GM12872 (cell line): ENCODE results near the gene RASGRP1.

ENCODE experiments used
- CTCF ChIP-seq: IDR thresholded peaks from 3 replicates; pipeline ENCODE4 v1.5.1; 2011; ENCODE audit warnings: low read depth, mild to moderate bottlenecking, low read length, moderate library complexity; ENCODE audit not compliant: insufficient read depth

Gene RASGRP1

GRCh38 chr15:38525489-38525888 is 39.1 kb downstream of the RASGRP1 start:
- TF ChIP-seq CTCF: no peak

- no peak for TF ChIP-seq CTCF
These were observed 40.5 kb downstream of the RASGRP1 start for GRCh38 chr15:38524156-38524555.

- no peak for TF ChIP-seq CTCF
These were observed 41.7 kb downstream of the RASGRP1 start for GRCh38 chr15:38522922-38523321.

GRCh38 chr15:38521316-38521715 is 43.3 kb downstream of the RASGRP1 start:
- no peak for TF ChIP-seq CTCF

GRCh38 chr15:38520035-38520434 is 44.6 kb downstream of the RASGRP1 start:
- TF ChIP-seq CTCF: no peak

- TF ChIP-seq CTCF: no peak
These were observed 46.5 kb downstream of the RASGRP1 start for GRCh38 chr15:38518084-38518483.

DNA sequence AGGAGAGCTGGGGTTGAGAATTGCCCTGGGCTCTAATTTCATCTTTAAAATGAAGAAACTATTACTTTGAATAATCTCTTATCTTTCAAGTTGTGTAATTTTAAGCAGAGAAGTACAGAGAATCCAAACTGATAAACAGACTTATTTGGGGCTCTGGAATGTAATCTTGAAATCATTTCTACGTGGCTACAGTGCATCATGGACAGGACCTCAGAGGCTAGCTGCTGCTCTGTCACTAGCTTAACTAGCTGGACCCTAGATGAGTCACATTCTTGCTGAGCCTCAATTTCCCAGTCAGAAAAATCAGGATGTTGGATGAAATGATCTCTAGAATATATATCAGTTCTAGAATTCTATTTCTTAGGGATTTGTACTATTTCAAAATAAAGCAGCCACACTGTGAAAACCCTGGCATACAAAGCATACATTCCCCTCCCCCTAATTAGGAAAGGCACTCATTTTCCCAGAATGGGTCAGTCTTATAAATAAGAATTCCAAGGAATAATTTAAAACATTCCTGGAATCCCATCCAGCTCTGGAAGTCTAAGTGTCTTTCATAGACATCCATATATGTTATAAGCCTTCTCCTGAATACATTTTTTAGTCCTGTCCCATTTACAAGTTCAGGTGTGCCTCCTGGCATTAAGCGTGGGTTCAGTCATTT is 47.2 kb downstream of the RASGRP1 start:
- no peak for TF ChIP-seq CTCF

DNA sequence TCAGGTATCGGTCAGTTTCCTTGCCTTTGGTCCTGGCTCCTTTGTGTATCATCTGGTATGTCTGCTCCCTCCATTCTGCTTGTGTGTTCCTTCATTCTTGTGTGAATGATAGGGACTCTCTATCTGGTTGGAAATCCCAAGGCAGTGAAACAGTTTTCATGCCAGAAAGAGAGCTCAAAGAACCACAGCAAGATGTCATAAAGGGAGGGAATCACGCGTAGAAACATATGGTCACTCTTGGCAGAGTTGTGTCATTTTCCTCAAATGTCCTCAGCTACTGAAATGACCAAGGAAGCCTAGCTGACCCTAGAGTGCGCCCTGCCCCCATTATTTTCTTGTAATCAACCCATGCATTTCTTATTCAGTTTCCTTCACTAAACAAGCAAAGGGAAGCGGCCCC is 48.0 kb downstream of the RASGRP1 start:
- no peak for TF ChIP-seq CTCF
